Epidermal melanocyte (primary cell): ENCODE data around the gene DDOST.
"Not testable (repeated sequence)": the region's sequence is repeated elsewhere in the genome, so short reads cannot be mapped to it uniquely, and the experiment has no call there.

Experiments used
- DNase-seq: peaks from one replicate; pipeline ENCODE4 v3.0.0; 2011; ENCODE audit warnings: low spot score; ENCODE audit not compliant: insufficient read length

The DDOST gene

GRCh38 chr1:20691872-20692271, 30.7 kb upstream of the DDOST start:
- DNase-seq = no peak

GRCh38 chr1:20689645-20690056, 28.5 kb upstream of the DDOST start:
- DNase-seq = no peak

- no peak for DNase-seq
These were observed 25.9 kb upstream of the DDOST start for GRCh38 chr1:20686883-20687725.

GRCh38 chr1:20685741-20686140, 24.6 kb upstream of the DDOST start:
- no peak for DNase-seq

GRCh38 chr1:20685099-20685662, 24.0 kb upstream of the DDOST start:
- DNase-seq = no peak

GRCh38 chr1:20684651-20685050, 23.5 kb upstream of the DDOST start:
- no peak for DNase-seq

- DNase-seq = no peak
These were observed 23.0 kb upstream of the DDOST start for GRCh38 chr1:20684050-20684620.

GRCh38 chr1:20683614-20684013, 22.4 kb upstream of the DDOST start:
- no peak for DNase-seq

GRCh38 chr1:20682571-20683236, 21.5 kb upstream of the DDOST start:
- DNase-seq = no peak

- DNase-seq = no peak
These were observed 20.8 kb upstream of the DDOST start for GRCh38 chr1:20681999-20682398.

GRCh38 chr1:20680269-20680668, 19.1 kb upstream of the DDOST start:
- DNase-seq = no peak

- no peak for DNase-seq
These were observed 17.4 kb upstream of the DDOST start for GRCh38 chr1:20678599-20678998.

- DNase-seq = not testable (repeated sequence)
These were observed 12.5 kb upstream of the DDOST start for GRCh38 chr1:20673626-20674025.

GRCh38 chr1:20672265-20672632, 11.1 kb upstream of the DDOST start:
- DNase-seq = no peak

GRCh38 chr1:20670936-20671335, 9.8 kb upstream of the DDOST start:
- no peak for DNase-seq

GRCh38 chr1:20668581-20668980, 7.4 kb upstream of the DDOST start:
- DNase-seq = no peak

- DNase-seq = no peak
These were observed 5.6 kb upstream of the DDOST start for GRCh38 chr1:20666804-20667203.

GRCh38 chr1:20666146-20666545, 5.0 kb upstream of the DDOST start:
- no peak for DNase-seq

GRCh38 chr1:20665726-20666125, 4.6 kb upstream of the DDOST start:
- no peak for DNase-seq

GRCh38 chr1:20663969-20664715, 3.0 kb upstream of the DDOST start:
- no peak for DNase-seq

GRCh38 chr1:20663365-20663764, 2.2 kb upstream of the DDOST start:
- no peak for DNase-seq

- no peak for DNase-seq
These were observed 924 bp upstream of the DDOST start for GRCh38 chr1:20662110-20662475.
